Gastrocnemius medialis (tissue), 4 donors: Measurements from ENCODE around the gene CKAP5.

Source experiments
- CTCF ChIP-seq, 5 experiments: fragments of 450-650 bp in 3 of 5; fragments of 200-600 bp in 2 of 5; sonication (generic) in 2 of 5; IDR thresholded peaks in 4 of 5; conservative IDR thresholded peaks in 1 of 5; 1 replicate in 4 of 5; 2 replicates in 1 of 5; pipeline ENCODE4 v1.5.1; 2016 to 2019; ENCODE audit warnings: antibody characterized with exemption in 5 of 5, mild to moderate bottlenecking in 3 of 5, moderate library complexity in 3 of 5
- POLR2A ChIP-seq, 2 donors: fragments of 450-650 bp; IDR thresholded peaks; one replicate each; pipeline ENCODE4 v1.6.1; 2017; ENCODE audit warnings: antibody characterized with exemption in 2 of 2, mild to moderate bottlenecking in 2 of 2, moderate library complexity in 2 of 2

GRCh38 chr11:46745995-46746394 is 100.1 kb downstream of the CKAP5 start:
- TF ChIP-seq POLR2A (IDR thresholded peaks at IDR 0.05): no peak
- TF ChIP-seq CTCF (IDR thresholded peaks at IDR 0.05 in 4 of 5, conservative IDR thresholded peaks at IDR 0.05 in 1 of 5): no peak
